OCI-LY1 (cell line): ENCODE measurements around the gene MED13.
A peak's percentile ranks its signal among the peaks of the same experiment; 100 is the strongest.

Experiments
- H2AFZ ChIP-seq: fragments of 200-600 bp; sonication (generic), shearing (Covaris generic); 2 replicates; pipeline ENCODE4 v1.6.0; 2014; ENCODE audit warnings: antibody characterized with exemption, mild to moderate bottlenecking, low read length
- H3F3A ChIP-seq: fragments of 200-600 bp; sonication (generic), shearing (Covaris generic); 2 replicates; pipeline ENCODE4 v1.6.0; 2014; ENCODE audit warnings: mild to moderate bottlenecking, antibody characterized with exemption, low read length, moderate library complexity; ENCODE audit not compliant: insufficient read depth
- H3K27ac ChIP-seq: fragments of 200-600 bp; sonication (generic); 2 replicates; pipeline ENCODE4 v1.5.1; 2014; ENCODE audit warnings: low read length, mixed run types, mild to moderate bottlenecking, low read depth; ENCODE audit not compliant: poor library complexity, severe bottlenecking
- H3K27me3 ChIP-seq: fragments of 200-600 bp; sonication (generic); 2 replicates; pipeline ENCODE4 v1.6.0; 2014; ENCODE audit warnings: antibody characterized with exemption, mild to moderate bottlenecking, low read length, moderate library complexity; ENCODE audit not compliant: insufficient read depth
- H3K36me3 ChIP-seq: fragments of 200-600 bp; sonication (generic); 2 replicates; pipeline ENCODE4 v1.6.1; 2014; ENCODE audit warnings: mild to moderate bottlenecking, antibody characterized with exemption, low read length, moderate library complexity, mixed read lengths; ENCODE audit not compliant: insufficient read depth
- H3K4me1 ChIP-seq: fragments of 200-600 bp; sonication (generic); 2 replicates; pipeline ENCODE4 v1.5.1; 2014; ENCODE audit warnings: mild to moderate bottlenecking, low read length, moderate library complexity; ENCODE audit not compliant: insufficient read depth, severe bottlenecking
- H3K4me2 ChIP-seq: fragments of 200-600 bp; sonication (generic), shearing (Covaris generic); 2 replicates; pipeline ENCODE4 v1.6.1; 2014; ENCODE audit warnings: low read length
- H3K4me3 ChIP-seq: fragments of 200-600 bp; sonication (generic); 2 replicates; pipeline ENCODE4 v1.5.1; 2014; ENCODE audit warnings: low read length, low read depth, mild to moderate bottlenecking, mixed read lengths; ENCODE audit not compliant: poor library complexity, severe bottlenecking
- H3K79me2 ChIP-seq: fragments of 200-600 bp; shearing (Covaris generic); 2 replicates; pipeline ENCODE4 v1.6.1; 2016; ENCODE audit warnings: mixed run types, low read length, mixed read lengths; ENCODE audit not compliant: insufficient read depth
- H3K9ac ChIP-seq: fragments of 200-600 bp; sonication (generic), shearing (Covaris generic); 2 replicates; pipeline ENCODE4 v1.6.1; 2014; ENCODE audit warnings: mild to moderate bottlenecking, low read length, mixed read lengths
- H3K9me2 ChIP-seq: fragments of 200-600 bp; sonication (generic), shearing (Covaris generic); 2 replicates; pipeline ENCODE4 v1.6.1; 2014; ENCODE audit warnings: low read depth, mild to moderate bottlenecking, low read length, mixed read lengths
- H3K9me3 ChIP-seq: fragments of 200-600 bp; shearing (Covaris generic); 2 replicates; pipeline ENCODE4 v1.6.1; 2014; ENCODE audit warnings: low read length, mixed read lengths
- H4K20me1 ChIP-seq: fragments of 200-600 bp; sonication (generic), shearing (Covaris generic); 2 replicates; pipeline ENCODE4 v1.6.0; 2016; ENCODE audit warnings: mild to moderate bottlenecking, low read length; ENCODE audit not compliant: insufficient read depth
- EZH2 ChIP-seq: fragments of 200-600 bp; sonication (generic), shearing (Covaris generic); IDR thresholded peaks from 2 replicates; pipeline ENCODE4 v1.8.0; 2017; ENCODE audit warnings: borderline replicate concordance, mixed run types, mild to moderate bottlenecking, antibody characterized with exemption, low read length, moderate library complexity, mixed read lengths
- TF ChIP-seq, protein P1 (sequence below): fragments of 200-600 bp; sonication (generic), shearing (Covaris generic); IDR thresholded peaks from 2 replicates; pipeline ENCODE4 v1.5.1; 2017; ENCODE audit warnings: mild to moderate bottlenecking, antibody characterized with exemption, low read length, moderate library complexity, mixed read lengths

MED13 gene

DNA sequence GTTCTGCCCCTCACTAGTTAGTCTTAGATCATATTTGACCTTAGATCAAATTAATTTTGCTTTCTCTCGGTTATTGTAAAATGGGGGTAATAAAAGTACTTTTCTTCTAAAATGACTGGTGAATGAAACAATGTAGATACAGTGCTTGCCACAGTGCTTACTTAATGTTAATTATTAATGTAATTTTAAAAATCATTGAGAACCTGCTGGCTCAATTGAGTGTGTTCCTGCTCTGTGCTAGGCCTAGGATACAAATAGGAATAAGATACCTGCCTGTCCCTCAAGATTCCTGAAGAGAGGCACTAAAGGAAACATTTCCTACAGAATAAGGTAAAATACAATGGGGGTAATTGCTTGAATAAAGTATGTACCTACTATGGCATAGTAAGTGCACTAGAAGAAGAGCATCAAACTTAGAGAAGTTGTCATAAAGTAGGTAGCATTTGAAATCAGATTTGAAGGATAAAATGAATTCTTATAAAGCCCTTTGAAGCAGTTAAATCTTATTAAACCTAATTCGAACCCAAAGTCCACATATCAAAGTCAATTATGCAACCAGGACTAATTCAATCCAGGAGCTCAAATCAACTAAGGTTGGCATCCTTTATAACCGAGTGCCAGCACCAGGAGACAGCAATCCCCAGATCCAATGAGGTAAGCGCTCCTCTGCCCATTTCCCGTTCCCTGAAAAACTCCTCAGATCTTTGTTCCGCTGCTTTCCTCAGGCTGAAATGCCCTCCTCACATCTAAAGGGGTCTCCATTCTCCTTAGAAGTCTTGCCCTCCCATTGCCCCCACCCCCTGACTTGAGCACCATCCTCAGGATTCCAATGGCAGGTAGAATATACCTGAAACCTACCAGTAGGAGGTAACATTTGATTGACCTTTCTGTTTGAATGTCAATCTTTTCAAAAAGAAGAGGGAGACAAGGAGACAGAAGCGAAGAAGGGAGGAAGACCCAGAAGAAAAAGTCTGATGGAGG, 2.4 kb upstream of the MED13 start:
- Histone ChIP-seq H3F3A (no peaks in the 10 kb centered on the region), H3K9ac (no peak overlapping the region), H3K79me2 (peaks cover 27% of the 10 kb centered on the region), H3K4me1 (peaks cover 18% of the 10 kb centered on the region), H3K27me3 (no peaks in the 10 kb centered on the region), H3K4me2 (no peak overlapping the region), H3K9me3 (no peaks in the 10 kb centered on the region), H3K36me3 (peaks cover 13% of the 10 kb centered on the region; the same call in 1 of the 2 replicates), H4K20me1 (no peaks in the 10 kb centered on the region), H3K9me2 (no peaks in the 10 kb centered on the region), H3K27ac (no peak overlapping the region), H3K4me3 (no peak overlapping the region), H2AFZ (no peak overlapping the region)
- TF ChIP-seq EZH2 = no peak
- TF ChIP-seq, protein P1, sequence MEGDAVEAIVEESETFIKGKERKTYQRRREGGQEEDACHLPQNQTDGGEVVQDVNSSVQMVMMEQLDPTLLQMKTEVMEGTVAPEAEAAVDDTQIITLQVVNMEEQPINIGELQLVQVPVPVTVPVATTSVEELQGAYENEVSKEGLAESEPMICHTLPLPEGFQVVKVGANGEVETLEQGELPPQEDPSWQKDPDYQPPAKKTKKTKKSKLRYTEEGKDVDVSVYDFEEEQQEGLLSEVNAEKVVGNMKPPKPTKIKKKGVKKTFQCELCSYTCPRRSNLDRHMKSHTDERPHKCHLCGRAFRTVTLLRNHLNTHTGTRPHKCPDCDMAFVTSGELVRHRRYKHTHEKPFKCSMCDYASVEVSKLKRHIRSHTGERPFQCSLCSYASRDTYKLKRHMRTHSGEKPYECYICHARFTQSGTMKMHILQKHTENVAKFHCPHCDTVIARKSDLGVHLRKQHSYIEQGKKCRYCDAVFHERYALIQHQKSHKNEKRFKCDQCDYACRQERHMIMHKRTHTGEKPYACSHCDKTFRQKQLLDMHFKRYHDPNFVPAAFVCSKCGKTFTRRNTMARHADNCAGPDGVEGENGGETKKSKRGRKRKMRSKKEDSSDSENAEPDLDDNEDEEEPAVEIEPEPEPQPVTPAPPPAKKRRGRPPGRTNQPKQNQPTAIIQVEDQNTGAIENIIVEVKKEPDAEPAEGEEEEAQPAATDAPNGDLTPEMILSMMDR = no peak

DNA sequence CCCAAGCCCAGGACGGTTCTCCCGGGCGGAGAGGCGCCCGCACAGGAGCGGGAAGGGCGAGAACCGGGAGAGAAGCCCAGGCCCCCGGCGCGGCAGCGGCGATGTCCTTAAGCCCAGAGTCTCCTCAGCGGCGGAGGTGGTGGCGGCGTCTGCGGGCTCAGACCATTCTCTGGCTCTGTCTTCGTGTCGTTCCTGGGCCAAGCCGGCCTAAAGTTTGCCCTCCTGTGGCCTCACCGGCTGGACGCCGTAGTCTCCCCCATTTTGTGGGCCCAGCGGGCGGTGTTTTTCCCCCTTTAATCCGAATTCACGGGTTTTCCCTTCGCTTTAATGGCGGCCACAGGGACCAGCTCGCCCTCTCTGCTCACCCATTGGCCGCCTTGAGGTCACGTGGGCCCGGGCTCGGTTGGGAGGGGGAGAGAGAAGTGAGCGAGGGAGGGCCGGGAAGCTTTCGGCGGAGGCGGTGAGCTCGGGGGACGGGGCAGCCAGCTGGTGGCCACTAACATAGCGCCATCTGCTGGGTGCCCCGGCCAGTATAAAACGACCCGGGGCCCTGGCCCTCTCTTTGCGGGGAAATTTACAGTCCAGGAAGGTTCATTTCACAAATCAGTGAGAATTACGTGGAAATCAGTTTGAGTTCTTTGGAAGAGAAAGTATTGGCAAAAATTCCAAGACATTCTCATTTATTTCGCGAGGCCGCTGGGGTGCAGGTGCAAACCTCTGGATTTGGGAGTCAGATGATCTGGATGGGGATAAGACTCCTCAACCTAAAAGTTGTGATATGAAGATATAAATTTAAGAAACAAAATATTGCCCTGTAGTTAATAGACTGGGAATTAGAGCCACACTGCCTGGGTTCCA, 762 bp upstream of the MED13 start:
- Histone ChIP-seq H3K4me3 (peak overlapping the region; percentile 96), H3K4me2 (peak overlapping the region; percentile 62), H3K27ac (peak overlapping the region; percentile 78), H3K79me2 (peaks cover 44% of the 10 kb centered on the region), H3K27me3 (no peaks in the 10 kb centered on the region), H3K4me1 (peaks cover 28% of the 10 kb centered on the region), H3K9me2 (no peaks in the 10 kb centered on the region), H3K36me3 (peaks cover 28% of the 10 kb centered on the region), H3K9ac (peak overlapping the region; percentile 98), H2AFZ (no peak overlapping the region), H3K9me3 (no peaks in the 10 kb centered on the region), H4K20me1 (no peaks in the 10 kb centered on the region), H3F3A (no peaks in the 10 kb centered on the region)
- no peak for TF ChIP-seq EZH2
- TF ChIP-seq, protein P1 = peak; percentile 92

DNA sequence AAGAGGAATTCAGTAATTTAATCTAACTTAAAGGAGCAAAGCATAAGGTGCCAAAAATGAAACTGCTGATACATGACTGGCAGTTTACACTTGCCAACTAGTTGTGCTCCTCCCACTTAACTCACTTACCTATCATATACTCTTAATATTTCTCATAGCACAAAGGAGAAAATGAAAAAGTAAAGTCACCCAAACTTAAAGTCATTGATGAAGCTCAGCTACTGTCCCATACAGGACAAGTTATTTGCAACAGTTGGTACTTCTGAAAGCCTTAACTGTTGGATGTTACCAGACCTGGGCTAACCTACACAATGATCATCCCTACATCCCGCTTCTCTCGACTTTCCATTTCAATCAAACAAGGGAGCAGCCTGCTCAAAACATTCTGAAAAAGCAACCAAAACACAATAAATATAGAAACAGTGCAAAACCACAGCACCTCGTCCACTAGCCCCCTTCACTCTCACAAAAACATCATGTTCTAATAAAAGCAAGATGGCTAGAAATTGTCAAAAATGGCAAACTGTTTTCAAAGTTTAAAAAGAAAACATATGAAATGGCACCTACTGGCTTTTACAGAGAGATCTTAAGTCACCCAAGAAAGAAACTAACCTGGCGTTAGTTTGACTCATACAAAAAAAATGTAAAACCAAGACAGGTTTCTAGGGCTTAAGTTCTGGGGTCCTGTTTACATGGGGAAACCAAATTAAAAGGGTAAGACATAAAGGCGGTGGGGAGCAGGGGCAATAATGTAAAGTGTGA, 868 bp downstream of the MED13 start:
- Histone ChIP-seq H3K9me3 (no peaks in the 10 kb centered on the region), H2AFZ (no peak overlapping the region), H3F3A (no peaks in the 10 kb centered on the region), H3K79me2 (peaks cover 57% of the 10 kb centered on the region), H3K27me3 (no peaks in the 10 kb centered on the region), H3K4me3 (peak overlapping the region; percentile 96), H3K4me2 (peak overlapping the region; percentile 95), H3K27ac (peak overlapping the region; percentile 76), H3K36me3 (peaks cover 41% of the 10 kb centered on the region), H4K20me1 (no peaks in the 10 kb centered on the region), H3K9me2 (no peaks in the 10 kb centered on the region), H3K4me1 (peaks cover 28% of the 10 kb centered on the region), H3K9ac (peak overlapping the region; percentile 77)
- TF ChIP-seq EZH2 = no peak
- TF ChIP-seq, protein P1 = no peak
